ENCODE measurements around the gene HES4.
"Not testable (repeated sequence)": the region's sequence is repeated elsewhere in the genome, so short reads cannot be mapped to it uniquely, and the experiment has no call there.

HES4 gene

DNA sequence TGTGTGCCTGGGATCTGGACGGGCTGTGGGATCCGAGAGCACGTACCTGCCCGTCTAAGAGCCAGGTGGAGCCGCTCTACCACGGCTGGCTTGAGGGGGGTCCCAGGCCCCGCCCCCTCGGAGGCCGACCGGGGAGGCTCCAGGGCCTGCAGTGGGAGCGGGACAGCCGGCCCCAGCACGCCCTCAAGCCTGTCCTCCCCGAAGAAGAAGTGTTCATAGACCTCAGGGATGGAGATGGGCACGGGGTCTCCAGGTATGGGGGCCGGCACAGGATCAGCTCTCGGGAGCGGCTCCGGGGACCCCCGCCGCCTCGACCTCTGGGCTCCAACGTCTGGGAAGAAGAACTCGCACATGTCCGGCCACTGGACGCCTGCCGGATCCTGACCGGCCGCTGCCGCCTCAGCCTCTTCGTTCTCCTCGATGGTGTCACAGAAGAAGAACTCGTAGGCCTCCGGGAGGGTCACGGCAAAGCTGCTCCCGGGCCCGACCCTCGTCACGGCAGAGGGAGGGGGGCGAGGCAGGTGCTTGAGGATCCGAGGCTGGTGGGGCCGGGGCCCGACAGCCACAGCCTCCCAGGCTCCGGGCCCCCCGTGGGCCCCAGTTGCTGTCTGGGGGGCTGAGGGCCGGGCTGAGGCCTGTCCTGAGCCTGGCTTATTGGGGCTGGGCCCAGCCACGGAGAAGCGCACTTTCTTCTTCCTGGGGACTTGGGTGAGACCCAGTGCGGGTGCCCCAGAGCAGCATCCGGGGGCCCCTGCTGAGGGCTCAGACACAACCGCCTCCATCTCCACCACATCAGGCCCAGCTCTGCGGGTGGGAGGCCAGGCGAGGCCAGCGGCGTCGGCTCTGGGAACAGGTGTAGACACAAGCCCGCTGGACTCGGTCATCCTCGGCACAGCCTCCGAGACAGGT, 20.8 kb downstream of the HES4 start:
- DNase-seq = no peak

GRCh38 chr1:978069-978834, 21.6 kb downstream of the HES4 start:
- DNase-seq = peak; percentile 60

GRCh38 chr1:976791-977190, 23.1 kb downstream of the HES4 start:
- not testable (repeated sequence) for DNase-seq

DNA sequence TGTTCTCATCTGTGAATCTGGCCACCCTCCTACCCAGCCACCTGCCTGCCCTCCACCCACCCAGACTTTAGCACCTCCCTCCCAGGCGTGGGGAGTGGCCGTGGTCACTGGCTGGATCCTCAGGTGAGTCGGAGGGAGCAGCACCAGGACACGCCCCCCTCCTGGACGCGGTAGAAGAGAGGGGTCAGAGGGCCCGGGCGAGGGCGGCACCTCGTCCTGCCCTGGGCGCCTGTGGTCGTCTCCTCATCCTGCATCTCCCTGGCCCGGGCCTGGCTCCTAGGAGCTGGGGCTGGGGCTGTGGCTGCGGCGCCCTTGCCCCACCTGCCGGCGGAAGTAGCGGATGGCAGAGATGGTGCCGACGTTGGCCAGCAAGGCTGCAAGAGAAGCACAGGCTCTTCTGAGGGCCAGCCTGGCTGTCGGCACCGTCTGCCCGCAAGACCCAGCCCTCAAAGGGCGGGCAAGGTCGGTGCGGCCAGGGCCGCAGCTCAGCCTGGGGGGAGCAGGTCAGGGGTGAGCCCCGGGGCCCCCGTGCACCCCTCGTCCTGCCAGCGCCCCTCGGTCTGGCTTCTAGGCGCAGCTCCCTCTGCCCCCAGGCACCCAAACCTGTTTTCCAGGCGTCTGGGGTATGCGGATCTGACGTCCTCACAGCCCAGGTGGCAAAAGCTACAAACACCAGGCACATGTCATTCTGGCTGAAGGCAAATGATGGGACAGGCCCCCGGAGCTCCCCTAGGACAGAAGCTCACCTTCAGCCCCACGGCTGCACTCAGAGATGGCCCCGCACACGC, 23.8 kb downstream of the HES4 start:
- peak; percentile 75 for DNase-seq

DNA sequence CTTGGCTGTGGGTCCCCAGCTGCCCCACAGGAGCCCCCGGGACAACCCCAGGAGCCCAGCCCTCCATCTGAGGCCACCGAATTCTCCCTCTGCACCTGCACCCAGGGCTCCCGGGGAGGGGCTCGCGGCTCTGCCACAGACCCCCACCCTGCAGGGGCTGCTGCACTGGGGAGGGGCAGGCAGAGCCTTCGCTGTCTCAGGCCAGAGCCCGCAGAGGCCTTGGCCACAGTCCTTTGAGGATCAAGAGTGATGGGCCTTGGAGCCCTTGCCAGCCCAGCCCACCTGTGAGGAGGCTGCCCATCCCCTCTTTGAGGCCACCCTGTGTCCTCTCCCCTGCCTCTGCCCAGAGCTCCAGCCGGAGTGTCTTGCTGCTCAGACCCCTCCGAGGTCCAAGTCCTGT, 24.5 kb downstream of the HES4 start:
- no peak for DNase-seq

DNA sequence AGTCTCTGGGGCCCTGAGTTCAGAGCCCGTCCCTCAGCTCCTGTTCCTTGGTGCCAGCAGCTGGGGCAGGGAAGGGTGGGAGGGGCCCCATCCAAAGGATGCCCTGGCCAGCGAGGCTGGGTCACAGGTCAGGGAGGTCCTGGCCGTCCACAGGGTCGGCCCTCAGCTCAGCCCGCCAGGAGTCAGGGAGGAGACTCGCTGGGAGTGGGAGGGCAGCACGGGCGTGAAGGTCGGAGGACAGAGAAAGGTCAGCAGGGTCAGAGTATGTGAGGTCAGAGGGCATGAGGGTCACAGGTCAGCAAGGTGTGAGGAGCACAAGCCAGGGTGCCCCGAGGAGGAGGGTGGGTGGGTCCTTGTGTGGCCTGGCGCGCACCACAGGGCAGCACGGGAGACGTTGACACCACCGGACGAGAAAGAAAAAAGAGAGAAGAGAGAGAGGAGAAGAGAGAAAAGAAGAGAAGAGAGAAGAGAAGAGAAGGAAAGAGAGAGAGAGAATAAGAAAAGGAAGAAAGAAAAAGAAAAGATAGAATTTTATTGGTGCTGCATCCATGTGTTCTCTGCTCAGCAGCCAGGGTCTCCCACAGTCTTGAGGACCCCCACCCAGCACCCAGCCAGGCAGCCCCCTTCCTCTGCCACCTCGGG, 25.1 kb downstream of the HES4 start:
- DNase-seq = no peak

DNA sequence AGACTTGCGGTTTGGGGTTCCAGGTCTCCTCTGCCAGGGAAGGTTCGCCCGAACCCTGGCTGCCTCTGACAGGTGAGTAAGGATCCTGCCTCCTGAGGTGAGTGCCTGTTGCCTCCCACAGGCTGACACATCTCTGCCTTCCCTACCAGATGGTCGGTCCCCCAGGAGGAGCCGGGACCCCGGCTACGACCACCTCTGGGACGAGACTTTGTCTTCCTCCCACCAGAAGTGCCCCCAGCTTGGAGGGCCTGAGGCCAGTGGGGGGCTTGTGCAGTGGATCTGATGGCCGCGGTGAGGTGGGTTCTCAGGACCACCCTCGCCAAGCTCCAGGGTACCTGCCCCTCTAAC, 25.6 kb downstream of the HES4 start:
- no peak for DNase-seq

GRCh38 chr1:973459-974292, 26.2 kb downstream of the HES4 start:
- DNase-seq = no peak

GRCh38 chr1:972726-973458, 27.0 kb downstream of the HES4 start:
- DNase-seq = no peak

GRCh38 chr1:971751-972506, 28.0 kb downstream of the HES4 start:
- no peak for DNase-seq

GRCh38 chr1:970973-971730, 28.7 kb downstream of the HES4 start:
- no peak for DNase-seq

- peak; percentile 26 for DNase-seq
These were observed 29.5 kb downstream of the HES4 start for GRCh38 chr1:970242-970972.

GRCh38 chr1:969260-969855, 30.5 kb downstream of the HES4 start:
- DNase-seq = no peak

DNA sequence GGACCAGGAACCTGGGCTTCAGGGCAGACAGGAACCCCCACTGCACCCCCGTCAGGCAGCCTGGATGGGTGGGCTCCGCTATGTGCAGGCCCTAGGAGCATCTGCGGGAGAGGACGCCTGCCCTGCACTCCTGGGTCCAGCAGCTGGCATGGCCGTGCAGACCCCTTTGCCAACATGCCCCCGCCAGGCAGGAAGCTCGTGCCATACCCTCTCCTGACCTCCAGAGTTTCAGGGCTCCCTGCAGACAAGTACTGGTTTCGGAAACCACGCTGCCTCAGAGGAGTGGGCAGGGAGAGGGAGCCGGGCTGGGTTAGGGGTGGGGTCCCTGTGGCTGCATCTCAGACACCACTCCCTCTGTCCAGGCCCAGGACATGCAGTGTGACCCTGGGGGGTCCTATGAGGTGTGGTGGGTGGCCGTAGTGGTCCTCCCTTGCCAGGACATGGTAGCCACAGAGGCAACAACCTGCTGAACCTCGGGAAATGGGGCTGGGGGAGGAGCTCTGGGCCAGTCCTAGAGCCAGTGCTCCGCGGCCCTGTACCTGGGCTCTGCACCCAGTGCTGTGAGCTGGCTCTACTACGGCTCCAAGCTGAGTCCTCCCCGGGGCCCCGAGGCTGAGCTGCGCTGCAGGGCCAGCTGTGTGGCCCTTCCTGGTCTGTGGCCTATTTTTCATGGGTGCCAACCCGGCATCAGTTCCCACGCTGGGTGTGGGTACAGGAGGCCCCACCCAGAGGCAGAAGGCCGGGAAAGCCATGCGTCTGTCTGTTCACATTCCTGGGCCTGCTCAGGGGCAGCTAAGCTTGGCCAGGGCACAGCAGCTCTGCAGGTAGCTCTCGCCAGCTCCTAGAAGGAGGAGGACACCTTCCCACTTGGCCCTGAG, 32.2 kb downstream of the HES4 start:
- DNase-seq = no peak

DNA sequence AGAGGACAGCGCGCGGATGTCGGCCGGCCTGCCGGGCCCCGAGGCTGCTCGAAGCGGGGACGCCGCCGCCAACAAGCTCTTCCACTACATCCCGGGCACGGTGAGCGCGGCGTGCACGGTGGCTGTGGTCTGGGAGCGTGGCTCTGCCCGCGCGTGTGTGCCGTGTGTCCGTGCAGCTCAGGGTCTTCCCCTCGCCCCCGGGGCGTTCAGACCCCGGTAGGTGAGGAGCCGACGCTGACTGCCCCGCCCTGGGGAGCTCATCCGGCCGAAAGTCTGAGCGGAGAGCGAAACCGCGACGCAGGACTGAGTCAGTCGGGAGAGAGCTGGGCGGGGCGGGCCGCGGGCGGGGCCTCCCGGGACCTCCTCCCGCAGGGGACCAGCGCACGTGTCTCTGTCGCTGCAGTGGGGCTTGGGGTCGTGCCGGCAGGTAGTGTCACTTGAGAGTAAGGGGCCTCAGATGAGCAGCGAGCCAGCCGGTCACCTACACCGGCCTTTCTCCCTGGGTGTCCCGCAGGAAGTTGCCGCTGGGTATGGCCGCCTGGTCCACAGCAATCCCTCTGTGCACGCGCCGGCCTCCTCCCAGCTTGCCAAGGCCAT, 33.1 kb downstream of the HES4 start:
- peak; percentile 36 for DNase-seq

GRCh38 chr1:966135-966703, 33.7 kb downstream of the HES4 start, which contains the start of gene PLEKHN1:
PLEKHN1 (plus strand) TSS chr1:966482; CDS start chr1:966532, 50 bp downstream.
- no peak for DNase-seq

All from NCI-H69 (cell line).